GM12872 (cell line): ENCODE measurements around the gene EIF3K.

Experiments
- TF ChIP-seq, protein P1 (sequence below): IDR thresholded peaks from 3 replicates; pipeline ENCODE4 v1.5.1; 2011; ENCODE audit warnings: low read depth, mild to moderate bottlenecking, low read length, moderate library complexity; ENCODE audit not compliant: insufficient read depth

EIF3K gene

DNA sequence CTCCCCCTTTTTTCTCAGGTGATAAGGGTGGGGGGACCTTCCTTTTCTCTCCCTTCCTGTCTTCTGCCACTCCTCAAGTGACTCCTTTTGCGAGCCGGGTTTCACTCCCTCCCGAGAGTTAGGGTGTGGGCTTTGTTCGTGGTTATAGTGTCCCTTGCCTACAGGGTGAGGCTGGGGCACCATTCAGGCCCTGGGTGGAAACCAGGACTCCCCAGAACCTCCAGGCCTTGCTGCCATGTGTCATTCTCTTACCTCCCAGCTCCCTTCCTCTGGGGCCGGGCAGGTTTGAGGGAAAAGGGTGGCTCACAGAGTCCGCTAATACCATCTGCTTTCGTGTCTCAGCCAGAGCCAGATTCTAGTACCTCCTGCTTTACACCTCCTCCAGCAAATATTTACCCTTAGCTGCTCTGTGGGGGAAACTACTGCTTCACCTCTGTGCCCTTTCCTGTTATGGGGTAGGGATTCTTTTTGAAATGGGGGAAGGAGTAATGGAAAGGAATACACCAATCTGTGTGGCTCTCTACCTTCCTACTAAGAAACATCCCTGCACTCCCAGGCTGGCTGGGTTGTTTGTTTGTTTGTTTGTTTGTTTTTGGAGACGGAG lies 31.3 kb downstream of the EIF3K start:
- TF ChIP-seq, protein P1, sequence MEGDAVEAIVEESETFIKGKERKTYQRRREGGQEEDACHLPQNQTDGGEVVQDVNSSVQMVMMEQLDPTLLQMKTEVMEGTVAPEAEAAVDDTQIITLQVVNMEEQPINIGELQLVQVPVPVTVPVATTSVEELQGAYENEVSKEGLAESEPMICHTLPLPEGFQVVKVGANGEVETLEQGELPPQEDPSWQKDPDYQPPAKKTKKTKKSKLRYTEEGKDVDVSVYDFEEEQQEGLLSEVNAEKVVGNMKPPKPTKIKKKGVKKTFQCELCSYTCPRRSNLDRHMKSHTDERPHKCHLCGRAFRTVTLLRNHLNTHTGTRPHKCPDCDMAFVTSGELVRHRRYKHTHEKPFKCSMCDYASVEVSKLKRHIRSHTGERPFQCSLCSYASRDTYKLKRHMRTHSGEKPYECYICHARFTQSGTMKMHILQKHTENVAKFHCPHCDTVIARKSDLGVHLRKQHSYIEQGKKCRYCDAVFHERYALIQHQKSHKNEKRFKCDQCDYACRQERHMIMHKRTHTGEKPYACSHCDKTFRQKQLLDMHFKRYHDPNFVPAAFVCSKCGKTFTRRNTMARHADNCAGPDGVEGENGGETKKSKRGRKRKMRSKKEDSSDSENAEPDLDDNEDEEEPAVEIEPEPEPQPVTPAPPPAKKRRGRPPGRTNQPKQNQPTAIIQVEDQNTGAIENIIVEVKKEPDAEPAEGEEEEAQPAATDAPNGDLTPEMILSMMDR = no peak

DNA sequence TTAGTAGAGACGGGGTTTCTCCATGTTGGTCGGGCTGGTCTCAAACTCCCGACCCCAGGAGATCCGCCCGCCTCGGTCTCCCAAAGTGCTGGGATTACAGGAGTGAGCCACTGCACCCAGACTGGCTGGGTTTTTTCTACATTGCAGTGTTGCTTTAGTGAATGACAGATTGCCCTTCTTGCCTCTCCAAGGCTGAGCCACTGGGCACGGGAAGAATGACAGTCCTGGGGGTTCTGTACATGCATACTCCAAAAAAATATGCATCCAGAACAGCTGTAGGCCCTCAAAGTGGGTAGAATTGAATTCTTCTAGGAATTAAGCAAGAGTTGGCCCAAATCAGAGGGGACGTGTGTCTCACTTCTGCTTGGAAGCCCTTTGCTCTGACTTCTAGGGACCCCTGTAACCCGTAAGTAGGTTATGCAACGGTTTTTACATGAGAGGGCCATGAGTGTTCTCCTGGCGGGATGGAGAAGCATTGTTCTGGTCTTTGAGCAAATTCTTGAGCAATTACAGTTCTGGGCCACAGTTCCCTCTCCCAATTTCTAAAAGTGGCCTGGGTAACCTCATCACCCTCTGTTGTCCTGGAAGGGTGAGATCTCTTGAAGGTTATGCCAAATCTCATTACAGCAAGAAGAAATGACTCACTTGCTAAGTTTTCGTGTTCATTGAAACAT lies 32.1 kb downstream of the EIF3K start:
- TF ChIP-seq, protein P1 = no peak

DNA sequence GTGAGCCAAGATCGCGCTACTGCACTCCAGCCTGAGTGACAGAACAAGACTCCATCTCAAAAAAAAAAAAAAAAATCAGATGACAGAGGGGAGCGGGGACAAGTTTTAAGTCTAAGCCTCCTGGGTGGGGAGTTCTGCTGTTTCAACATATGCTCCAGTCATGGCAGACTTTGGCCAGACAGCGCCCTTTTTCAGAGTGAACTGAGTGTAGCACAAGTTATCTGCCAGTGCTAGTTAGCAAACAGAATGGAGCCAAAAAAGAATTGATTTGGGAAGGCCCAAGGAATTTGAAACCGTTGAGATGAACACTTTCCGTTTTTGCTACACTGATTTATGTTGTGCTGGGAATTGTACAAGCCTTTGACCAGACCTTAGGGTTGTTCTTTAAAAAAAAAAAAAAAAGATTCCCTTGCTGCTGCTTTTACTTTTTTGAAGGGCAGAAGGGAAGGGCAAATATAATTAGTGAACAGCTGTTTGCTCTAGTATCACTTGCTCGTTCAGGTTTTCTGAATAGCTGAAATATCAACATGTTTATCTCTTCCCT lies 34.1 kb downstream of the EIF3K start:
- TF ChIP-seq, protein P1 = no peak

DNA sequence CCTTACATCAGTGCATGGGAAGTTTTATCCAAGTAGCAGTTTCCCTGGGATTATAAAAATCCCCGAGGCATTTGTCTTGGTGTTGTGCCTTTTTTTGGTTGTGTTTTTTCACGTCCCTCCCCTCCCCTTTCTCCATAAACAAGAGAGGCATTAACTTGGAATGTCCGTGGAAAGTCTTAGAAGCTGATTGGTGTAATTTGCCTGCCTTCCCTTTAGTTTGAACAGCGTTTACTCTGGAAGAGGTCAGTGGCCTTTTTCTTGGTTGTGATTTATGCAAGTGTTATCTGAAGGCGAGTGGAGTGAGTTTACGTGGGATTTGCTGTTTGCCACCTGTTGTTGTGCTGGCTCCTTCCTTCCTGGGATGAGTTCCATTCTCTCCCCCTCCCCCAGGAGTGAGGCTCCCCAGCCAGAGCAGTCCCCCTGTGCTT lies 35.7 kb downstream of the EIF3K start:
- TF ChIP-seq, protein P1 = no peak

DNA sequence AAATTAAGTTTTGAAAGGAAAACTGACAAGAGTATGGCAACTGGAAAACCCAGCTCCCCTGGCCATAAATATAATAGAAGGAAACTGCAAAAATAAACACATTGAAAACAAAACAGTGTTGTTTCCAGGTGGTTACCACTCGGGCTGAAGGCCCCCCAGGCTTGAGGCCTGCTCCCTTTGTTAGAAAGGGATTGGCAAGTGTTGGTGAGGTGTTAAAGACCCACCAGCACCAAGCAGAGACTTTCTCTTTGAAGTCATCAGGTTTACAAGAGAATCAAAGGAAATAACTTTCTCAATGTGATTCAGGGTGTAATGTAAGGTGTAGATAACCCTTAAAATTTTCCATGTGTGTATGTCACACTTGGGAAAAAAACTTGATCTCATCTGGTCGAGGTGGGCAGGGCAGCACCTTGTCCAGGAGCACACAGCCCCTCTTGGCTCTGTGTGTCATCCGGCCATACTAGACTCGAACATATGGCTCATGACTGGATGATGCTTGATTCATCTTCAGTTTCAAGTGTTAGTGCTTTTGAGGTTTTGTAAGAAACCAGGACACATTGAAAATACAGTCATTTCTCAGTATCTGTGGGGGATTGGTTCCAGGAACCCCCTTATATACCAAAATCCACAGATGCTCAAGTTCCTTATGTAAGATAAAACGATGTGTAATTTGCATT lies 36.3 kb downstream of the EIF3K start:
- TF ChIP-seq, protein P1 = no peak

DNA sequence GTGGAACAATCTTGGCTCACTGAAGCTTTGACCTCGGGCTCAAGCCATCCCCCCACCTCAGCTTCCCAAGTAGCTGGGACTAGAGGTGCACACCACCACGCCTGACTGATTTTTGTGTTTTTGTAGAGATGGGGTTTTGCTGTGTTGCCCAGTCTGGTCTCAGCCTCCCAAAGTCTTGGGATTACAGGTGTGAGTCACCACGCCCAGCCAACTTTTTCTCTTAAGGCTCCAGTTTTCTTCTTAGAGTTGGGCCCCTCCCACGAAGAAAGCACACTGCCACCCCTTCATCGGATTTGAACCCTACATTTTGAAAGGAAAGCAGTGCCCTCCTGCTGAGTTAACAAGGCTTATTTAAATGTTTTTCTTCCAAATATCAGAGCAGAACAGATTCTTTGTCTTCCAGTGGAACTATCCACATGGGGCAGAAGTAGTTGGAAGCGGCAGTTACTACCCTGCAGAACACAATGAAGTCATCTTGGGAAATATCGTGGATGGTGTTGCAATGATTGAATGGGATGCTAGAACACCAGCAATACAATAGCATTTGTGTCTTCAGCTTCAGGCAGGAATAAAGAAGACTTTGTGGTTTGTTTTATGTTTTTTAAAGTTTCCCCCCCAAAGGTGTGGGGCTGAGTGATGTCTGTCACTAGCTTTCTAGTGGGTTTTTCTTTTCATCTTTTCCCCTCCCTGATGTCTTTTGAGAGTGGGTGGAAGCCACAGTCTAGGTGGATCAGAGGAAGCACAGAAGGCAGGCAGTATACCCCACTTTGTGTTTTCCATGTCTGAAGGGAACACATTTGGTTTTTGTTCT lies 37.4 kb downstream of the EIF3K start:
- TF ChIP-seq, protein P1 = no peak
